Upper lobe of right lung (tissue), 1 donor: ENCODE data around the gene CDC37L1. TPM values are rescaled to one million over a fixed set of nuclear protein-coding genes. Genes with fewer than 3 reads are reported as not detected.

Experiments
- ATAC-seq: fragments of 200-7000 bp; cut with Tn5 transposase; one replicate; pipeline ENCODE4 v1.9.1; 2020; ENCODE audit warnings: mild to moderate bottlenecking, moderate library complexity
- DNase-seq: peaks from one replicate; pipeline ENCODE4 v3.0.0-alpha.2; 2020
- H3K27ac ChIP-seq: fragments of 200-600 bp; one replicate; pipeline ENCODE4 v1.8.0; 2022
- H3K27me3 ChIP-seq: fragments of 200-600 bp; one replicate; pipeline ENCODE4 v1.8.0; 2022; ENCODE audit warnings: mild to moderate bottlenecking
- H3K36me3 ChIP-seq: fragments of 200-600 bp; one replicate; pipeline ENCODE4 v1.8.0; 2022
- H3K4me1 ChIP-seq: fragments of 200-600 bp; one replicate; pipeline ENCODE4 v1.8.0; 2022
- H3K4me3 ChIP-seq: fragments of 200-600 bp; one replicate; pipeline ENCODE4 v1.8.0; 2022; ENCODE audit warnings: mild to moderate bottlenecking
- H3K9me3 ChIP-seq: fragments of 200-600 bp; one replicate; pipeline ENCODE4 v1.8.0; 2022
- intact Hi-C: fragments of 100-400 bp; cut with DNase I; formaldehyde crosslinking; loops from one replicate; pipeline ENCODE4 v1.11.0; 2022
- total RNA-seq: library from RNA; stranded (reverse); fragmentation: NEBNext Ultra II Directional; extraction: Animal tissue kit (Norgen Biotek cat#: 25700); gene quantifications from one replicate; pipeline ENCODE4 v1.2.1, GENCODE V29; 2021
- TF ChIP-seq, protein P1 (sequence below): fragments of 200-600 bp; IDR thresholded peaks from one replicate; pipeline ENCODE4 v1.8.0; 2022; ENCODE audit warnings: antibody characterized with exemption
- donor health status: DM: no; HTN: yes; CAD: no; lungs with severe emphysema.

CDC37L1 gene
- total RNA-seq, 1 donor from 2014 or later = 23.6 TPM

DNA sequence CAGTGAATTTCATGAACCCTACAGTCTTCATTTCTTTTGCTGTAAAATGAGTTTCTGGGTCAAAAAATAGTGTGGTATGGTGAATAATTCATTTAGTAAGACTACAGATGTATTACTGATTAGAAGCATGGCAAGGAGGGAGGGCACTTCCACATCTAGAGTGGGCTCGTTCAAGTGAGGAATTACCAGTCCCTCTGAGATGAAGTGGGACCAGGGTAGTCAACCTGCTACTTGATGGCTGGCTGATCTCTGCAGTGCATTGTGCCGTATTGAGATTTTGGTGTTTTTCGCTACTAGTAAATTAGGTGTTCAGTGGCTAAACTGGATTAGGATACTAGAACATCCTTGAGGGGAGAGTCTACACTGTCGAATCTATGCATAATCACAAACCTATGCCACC, 10.8 kb downstream of the CDC37L1 start:
- Histone ChIP-seq H3K4me1 (peaks cover 19% of the 10 kb centered on the region), H3K9me3 (no peaks in the 10 kb centered on the region), H3K4me3 (no peak overlapping the region), H3K36me3 (peaks cover 56% of the 10 kb centered on the region), H3K27me3 (no peaks in the 10 kb centered on the region), H3K27ac (no peak overlapping the region)
- no peak for DNase-seq
- intact Hi-C loops = no loop called here
- ATAC-seq = no peak
- TF ChIP-seq, protein P1, sequence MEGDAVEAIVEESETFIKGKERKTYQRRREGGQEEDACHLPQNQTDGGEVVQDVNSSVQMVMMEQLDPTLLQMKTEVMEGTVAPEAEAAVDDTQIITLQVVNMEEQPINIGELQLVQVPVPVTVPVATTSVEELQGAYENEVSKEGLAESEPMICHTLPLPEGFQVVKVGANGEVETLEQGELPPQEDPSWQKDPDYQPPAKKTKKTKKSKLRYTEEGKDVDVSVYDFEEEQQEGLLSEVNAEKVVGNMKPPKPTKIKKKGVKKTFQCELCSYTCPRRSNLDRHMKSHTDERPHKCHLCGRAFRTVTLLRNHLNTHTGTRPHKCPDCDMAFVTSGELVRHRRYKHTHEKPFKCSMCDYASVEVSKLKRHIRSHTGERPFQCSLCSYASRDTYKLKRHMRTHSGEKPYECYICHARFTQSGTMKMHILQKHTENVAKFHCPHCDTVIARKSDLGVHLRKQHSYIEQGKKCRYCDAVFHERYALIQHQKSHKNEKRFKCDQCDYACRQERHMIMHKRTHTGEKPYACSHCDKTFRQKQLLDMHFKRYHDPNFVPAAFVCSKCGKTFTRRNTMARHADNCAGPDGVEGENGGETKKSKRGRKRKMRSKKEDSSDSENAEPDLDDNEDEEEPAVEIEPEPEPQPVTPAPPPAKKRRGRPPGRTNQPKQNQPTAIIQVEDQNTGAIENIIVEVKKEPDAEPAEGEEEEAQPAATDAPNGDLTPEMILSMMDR = no peak

DNA sequence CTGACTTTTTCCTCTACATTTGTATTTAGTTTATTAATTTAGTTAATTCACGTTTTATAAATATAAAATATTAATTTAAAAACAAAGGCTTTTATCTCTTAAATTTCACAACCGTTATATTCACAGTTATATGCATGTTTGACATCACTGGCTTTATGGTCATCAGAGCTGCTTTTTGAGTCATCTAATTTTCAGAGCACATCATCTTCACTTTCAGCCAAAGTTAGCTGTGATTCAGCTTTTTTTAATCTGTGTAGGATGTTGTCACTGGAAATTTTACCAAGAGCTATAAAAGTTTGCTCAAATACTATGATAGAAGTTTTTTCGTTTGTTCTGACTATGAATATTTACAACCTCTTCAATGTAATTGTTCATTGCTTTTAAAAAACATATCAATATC, 12.4 kb downstream of the CDC37L1 start:
- intact Hi-C loops = no loop called here
- Histone ChIP-seq H3K27ac (no peak overlapping the region), H3K9me3 (no peaks in the 10 kb centered on the region), H3K27me3 (no peaks in the 10 kb centered on the region), H3K4me1 (peaks cover 12% of the 10 kb centered on the region), H3K4me3 (no peak overlapping the region), H3K36me3 (peaks cover 41% of the 10 kb centered on the region)
- TF ChIP-seq, protein P1 = no peak
- ATAC-seq = no peak
- no peak for DNase-seq

DNA sequence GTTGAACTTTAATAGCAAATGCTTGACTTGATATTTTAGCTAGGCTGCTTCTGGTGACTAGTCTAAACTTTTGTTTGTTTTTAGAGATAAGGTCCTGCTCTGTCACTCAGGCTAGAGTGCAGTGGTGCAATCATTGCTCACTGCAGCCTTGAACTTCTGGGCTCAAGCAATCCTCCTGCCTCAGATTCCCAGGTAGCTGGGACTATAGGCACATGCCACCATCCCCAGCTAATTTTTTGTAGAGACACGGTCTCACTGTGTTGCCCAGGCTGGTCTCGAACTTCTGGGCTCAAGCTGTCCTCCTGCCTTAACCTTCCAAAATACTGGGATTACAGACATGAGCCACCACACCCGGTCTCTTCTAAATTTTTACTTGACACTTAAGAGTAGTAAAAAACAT, 20.7 kb downstream of the CDC37L1 start:
- intact Hi-C loops = no loop called here
- no peak overlapping the region for H3K4me3 ChIP-seq
- no peak for ATAC-seq
- H3K9me3 ChIP-seq = no peaks in the 10 kb centered on the region
- TF ChIP-seq, protein P1 = no peak
- no peak overlapping the region for H3K27ac ChIP-seq
- no peaks in the 10 kb centered on the region for H3K27me3 ChIP-seq
- H3K36me3 ChIP-seq = peaks cover 76% of the 10 kb centered on the region
- DNase-seq = no peak
- H3K4me1 ChIP-seq = no peaks in the 10 kb centered on the region

DNA sequence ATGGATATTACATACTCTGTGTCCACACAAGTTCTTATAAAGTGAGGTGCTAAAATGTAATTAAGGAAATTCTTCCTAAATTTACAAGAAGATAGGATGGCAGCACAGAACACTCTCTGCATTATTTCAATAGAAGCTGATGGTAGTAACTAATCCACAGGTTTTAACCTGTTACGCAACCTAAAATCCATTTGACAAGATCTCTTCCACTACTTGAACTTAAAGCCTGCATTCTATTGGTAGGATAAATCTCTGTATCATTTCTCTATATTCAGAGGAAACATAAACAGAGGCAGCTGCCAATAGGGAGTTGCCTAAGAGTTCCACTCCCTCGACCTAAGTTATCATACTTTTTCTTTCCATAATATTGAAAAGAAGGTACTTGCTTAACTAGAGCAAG, 21.6 kb downstream of the CDC37L1 start:
- ATAC-seq = no peak
- H3K27me3 ChIP-seq = no peaks in the 10 kb centered on the region
- no peaks in the 10 kb centered on the region for H3K4me1 ChIP-seq
- H3K36me3 ChIP-seq = peaks cover 78% of the 10 kb centered on the region
- H3K4me3 ChIP-seq = no peak overlapping the region
- H3K27ac ChIP-seq = no peak overlapping the region
- H3K9me3 ChIP-seq = no peaks in the 10 kb centered on the region
- TF ChIP-seq, protein P1 = no peak
- no peak for DNase-seq
- intact Hi-C loops = no loop called here

DNA sequence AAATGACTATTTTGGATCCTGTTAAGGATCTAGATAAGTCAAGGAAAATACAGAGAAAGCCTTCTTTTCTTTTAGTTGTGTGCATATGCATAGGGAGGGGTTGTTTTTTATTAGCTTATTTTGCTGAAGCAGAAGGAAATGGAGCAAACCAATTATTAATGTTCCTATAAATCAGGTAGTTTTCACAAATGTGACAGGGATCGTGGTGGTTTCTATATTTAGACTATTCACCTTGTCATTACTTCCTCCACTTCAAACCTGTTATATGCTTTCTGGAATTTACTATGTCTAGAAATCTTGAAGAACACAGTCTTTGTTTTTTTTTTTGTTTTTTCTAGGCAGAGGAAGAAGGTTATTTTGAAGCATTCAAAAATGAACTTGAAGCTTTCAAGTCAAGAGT, 22.2 kb downstream of the CDC37L1 start:
- H3K36me3 ChIP-seq = peaks cover 80% of the 10 kb centered on the region
- ATAC-seq (no peak), DNase-seq (no peak)
- TF ChIP-seq, protein P1 = no peak
- H3K4me1 ChIP-seq = no peaks in the 10 kb centered on the region
- intact Hi-C loops = no loop called here
- H3K27me3 ChIP-seq = no peaks in the 10 kb centered on the region
- H3K9me3 ChIP-seq = no peaks in the 10 kb centered on the region
- H3K4me3 ChIP-seq = no peak overlapping the region
- no peak overlapping the region for H3K27ac ChIP-seq

DNA sequence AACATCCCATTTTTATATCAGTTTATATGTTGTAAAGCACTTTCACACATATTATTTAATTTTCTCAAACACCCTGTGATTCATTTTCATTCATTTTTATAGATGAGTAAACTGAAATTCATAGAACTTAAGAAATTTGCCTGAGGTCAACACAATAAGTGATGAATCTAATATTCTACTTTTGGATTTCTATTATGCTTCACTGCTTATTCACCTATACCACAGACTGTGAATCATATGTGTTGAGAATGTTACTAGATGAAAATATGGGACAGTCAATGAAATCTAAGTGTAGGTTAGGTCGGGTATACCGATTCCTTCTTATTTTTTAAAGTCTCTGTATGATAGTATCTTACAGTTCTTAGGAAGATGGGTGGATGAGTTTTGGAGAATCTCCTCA, 24.8 kb downstream of the CDC37L1 start:
- ATAC-seq = no peak
- Histone ChIP-seq H3K36me3 (peaks cover 80% of the 10 kb centered on the region), H3K9me3 (no peaks in the 10 kb centered on the region), H3K4me3 (no peak overlapping the region), H3K27me3 (no peaks in the 10 kb centered on the region), H3K27ac (no peak overlapping the region), H3K4me1 (no peaks in the 10 kb centered on the region)
- TF ChIP-seq, protein P1 = no peak
- DNase-seq = no peak
- intact Hi-C loops = no loop called here
